Activated B cell treated with CpG ODN at 0.5 μM for 24 hours (primary cell): ENCODE data around the gene TNFRSF14. TPM values are rescaled to one million over a fixed set of nuclear protein-coding genes. Genes with fewer than 3 reads are reported as not detected.
"Not testable (repeated sequence)": the region's sequence is repeated elsewhere in the genome, so short reads cannot be mapped to it uniquely, and the experiment has no call there.

Experiments
- ATAC-seq: fragments of 200-7000 bp; cut with Tn5 transposase; one replicate; pipeline ENCODE4 v1.10.0; 2021; ENCODE audit warnings: low read depth, mild to moderate bottlenecking, moderate library complexity
- CTCF ChIA-PET: fragments of 350-600 bp; sonication (Branson Sonifier 250); formaldehyde crosslinking; loops from one replicate; lab custom pipeline; 2021; ENCODE audit warnings: antibody characterized with exemption; lab: Charles Lee
- POLR2A ChIA-PET: fragments of 350-600 bp; sonication (Branson Sonifier 250); formaldehyde crosslinking; loops from one replicate; lab custom pipeline; 2021; ENCODE audit warnings: antibody characterized with exemption; lab: Charles Lee
- DNase-seq: peaks from one replicate; pipeline ENCODE4 v3.0.0; 2022
- H3K27ac Mint-ChIP-seq: one replicate; pipeline ENCODE4 v1.8.0; 2020; ENCODE audit warnings: mixed read lengths
- H3K27me3 Mint-ChIP-seq: one replicate; pipeline ENCODE4 v1.8.0; 2021; ENCODE audit warnings: mixed read lengths
- H3K36me3 Mint-ChIP-seq: one replicate; pipeline ENCODE4 v1.8.0; 2021; ENCODE audit warnings: low read depth, mixed read lengths
- H3K4me1 Mint-ChIP-seq: one replicate; pipeline ENCODE4 v1.8.0; 2021; ENCODE audit warnings: mixed read lengths
- H3K4me3 Mint-ChIP-seq: one replicate; pipeline ENCODE4 v1.8.0; 2020; ENCODE audit warnings: mild to moderate bottlenecking, mixed read lengths
- H3K9me3 Mint-ChIP-seq: one replicate; pipeline ENCODE4 v1.8.0; 2020; ENCODE audit warnings: mixed read lengths
- intact Hi-C: fragments of 100-400 bp; cut with micrococcal nuclease; formaldehyde crosslinking; loops from one replicate; pipeline ENCODE4 v1.15.1; 2024
- total RNA-seq: library from RNA; stranded (reverse); gene quantifications from 2 replicates; pipeline ENCODE4 v1.2.3, GENCODE V29; 2022
- TF ChIP-seq, protein P1 (sequence below): fragments of 200-600 bp; IDR thresholded peaks from one replicate; pipeline ENCODE4 v1.8.0; 2022; ENCODE audit warnings: antibody characterized with exemption, mild to moderate bottlenecking

The TNFRSF14 gene
- total RNA-seq, 1 donor from 2014 or later = 148 TPM

DNA sequence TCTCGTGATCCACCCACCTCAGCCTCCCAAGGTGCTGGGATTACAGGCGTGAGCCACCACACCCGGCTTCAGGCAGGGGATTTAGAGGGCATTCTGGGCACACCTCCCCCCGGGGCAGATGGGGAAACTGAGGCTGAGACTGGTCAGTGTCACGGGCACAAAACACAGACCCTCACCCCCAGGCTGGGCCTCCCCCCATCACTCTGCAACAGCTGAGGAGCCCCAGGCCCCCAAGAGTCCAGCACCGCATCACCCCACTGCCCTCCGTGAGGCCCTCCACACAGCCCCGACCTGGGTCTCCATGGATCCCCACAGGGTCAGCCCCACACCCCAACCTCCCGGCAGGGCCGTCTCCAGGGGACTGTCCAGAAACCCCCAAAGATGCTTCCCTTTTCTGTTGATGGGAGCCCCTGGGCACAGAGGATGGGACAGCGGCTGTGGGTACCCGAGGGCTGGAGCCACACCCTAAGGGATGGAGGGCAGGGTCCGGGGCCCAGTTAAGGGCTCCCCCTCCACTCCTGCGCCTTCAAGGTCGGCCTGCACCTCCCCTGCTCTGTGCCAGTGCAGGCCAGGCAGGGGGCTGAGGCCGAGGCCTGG is 11.0 kb downstream of the TNFRSF14 start:
- no peaks in the 10 kb centered on the region for H3K27me3 Mint-ChIP-seq
- ATAC-seq (no peak), DNase-seq (no peak)
- ChIA-PET CTCF (no interaction called here), POLR2A (no interaction called here)
- no peak overlapping the region for H3K4me3 Mint-ChIP-seq
- intact Hi-C loops = no loop called here
- H3K27ac Mint-ChIP-seq = no peak overlapping the region
- TF ChIP-seq, protein P1, sequence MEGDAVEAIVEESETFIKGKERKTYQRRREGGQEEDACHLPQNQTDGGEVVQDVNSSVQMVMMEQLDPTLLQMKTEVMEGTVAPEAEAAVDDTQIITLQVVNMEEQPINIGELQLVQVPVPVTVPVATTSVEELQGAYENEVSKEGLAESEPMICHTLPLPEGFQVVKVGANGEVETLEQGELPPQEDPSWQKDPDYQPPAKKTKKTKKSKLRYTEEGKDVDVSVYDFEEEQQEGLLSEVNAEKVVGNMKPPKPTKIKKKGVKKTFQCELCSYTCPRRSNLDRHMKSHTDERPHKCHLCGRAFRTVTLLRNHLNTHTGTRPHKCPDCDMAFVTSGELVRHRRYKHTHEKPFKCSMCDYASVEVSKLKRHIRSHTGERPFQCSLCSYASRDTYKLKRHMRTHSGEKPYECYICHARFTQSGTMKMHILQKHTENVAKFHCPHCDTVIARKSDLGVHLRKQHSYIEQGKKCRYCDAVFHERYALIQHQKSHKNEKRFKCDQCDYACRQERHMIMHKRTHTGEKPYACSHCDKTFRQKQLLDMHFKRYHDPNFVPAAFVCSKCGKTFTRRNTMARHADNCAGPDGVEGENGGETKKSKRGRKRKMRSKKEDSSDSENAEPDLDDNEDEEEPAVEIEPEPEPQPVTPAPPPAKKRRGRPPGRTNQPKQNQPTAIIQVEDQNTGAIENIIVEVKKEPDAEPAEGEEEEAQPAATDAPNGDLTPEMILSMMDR = no peak
- no peaks in the 10 kb centered on the region for H3K4me1 Mint-ChIP-seq
- no peaks in the 10 kb centered on the region for H3K9me3 Mint-ChIP-seq
- H3K36me3 Mint-ChIP-seq = peaks cover 11% of the 10 kb centered on the region

DNA sequence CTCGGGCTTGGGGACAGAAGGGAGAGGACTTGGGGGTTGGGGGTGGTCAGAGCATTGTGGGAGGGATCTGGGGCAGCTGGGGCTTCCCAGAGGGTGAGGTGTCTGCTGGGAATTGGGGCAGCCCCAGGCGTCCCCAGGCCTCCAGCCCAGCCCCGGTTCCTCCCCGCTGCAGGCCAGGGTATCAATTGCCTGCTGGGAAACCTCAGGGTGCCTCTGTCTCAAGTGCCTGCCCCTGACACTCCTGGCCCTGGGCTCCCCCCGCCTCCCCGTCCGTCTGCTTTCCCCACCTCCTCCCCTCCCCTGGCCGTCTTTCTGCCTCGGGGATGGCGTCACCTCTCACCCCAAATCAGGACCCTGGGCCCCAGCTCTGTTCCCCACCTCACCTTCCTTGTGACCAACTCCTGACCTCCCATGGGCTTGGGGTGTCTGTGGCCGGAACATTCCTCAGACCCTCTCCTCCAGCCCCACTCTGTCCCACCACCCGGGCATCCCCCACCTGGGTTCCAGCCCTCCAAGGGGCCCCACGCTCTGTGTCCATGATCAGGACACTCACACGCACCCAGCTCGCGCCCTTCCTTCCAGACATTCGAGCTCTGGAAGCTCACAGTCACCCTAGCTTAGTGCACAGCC is 12.1 kb downstream of the TNFRSF14 start:
- H3K27me3 Mint-ChIP-seq, CTCF ChIA-PET, DNase-seq, H3K9me3 Mint-ChIP-seq, H3K4me1 Mint-ChIP-seq, H3K27ac Mint-ChIP-seq, POLR2A ChIA-PET, H3K4me3 Mint-ChIP-seq, intact Hi-C loops, H3K36me3 Mint-ChIP-seq: not testable (repeated sequence)
- peak; percentile 37 for ATAC-seq

DNA sequence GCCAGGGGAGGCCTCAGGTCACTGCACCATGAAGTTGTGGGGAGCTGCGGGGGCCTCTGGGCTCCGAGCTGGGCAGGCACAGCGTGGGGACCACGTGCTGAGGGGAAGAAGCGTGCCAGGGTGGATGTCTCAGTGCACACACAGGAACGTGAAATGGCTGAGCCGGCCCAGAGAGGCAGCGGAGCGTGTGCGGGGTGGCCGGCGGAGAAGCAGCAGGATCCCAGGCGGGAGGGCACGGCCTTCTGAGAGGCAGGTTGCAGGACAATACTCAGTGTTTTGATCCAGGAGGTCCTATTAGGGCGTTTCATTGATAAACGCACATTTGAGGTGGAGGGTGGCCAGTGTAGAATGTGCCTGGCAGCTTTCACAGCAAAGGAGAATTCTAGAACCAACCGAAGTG is 12.9 kb downstream of the TNFRSF14 start:
- CTCF ChIA-PET = no interaction called here
- POLR2A ChIA-PET = interaction anchor here (1.3 kb wide), 1 partner anchor 11 kb away, joined by 3 read pairs; no protein-coding TSS in a partner anchor
- Mint-ChIP-seq H3K4me1 (peaks cover 12% of the 10 kb centered on the region), H3K4me3 (no peak overlapping the region), H3K36me3 (no peaks in the 10 kb centered on the region), H3K9me3 (peaks cover 11% of the 10 kb centered on the region), H3K27ac (no peak overlapping the region), H3K27me3 (no peaks in the 10 kb centered on the region)
- ATAC-seq = no peak
- intact Hi-C loops = no loop called here
- no peak for DNase-seq
- TF ChIP-seq, protein P1 = no peak

DNA sequence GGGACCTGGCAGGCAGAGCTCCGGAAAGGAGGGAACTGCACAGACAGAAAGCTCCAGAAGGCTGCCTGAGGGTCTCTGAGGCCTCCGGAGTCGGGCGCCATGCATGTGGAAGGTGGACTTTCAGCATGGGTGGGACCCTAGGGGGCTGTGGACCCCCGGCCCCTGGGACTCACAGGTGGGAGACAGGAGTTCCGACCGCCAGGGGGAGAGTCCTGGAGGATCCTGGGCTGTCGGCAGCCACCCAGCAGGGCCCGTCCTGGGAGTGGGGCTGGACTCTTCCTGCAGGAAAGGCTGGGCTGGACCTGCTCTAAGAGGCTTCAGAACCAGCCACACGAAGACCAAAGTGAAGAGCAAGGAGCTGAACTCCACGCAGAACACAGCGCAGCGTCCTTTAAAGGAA is 13.5 kb downstream of the TNFRSF14 start:
- H3K4me1 Mint-ChIP-seq = peaks cover 16% of the 10 kb centered on the region
- peaks cover 15% of the 10 kb centered on the region for H3K9me3 Mint-ChIP-seq
- H3K27me3 Mint-ChIP-seq, H3K4me3 Mint-ChIP-seq, H3K36me3 Mint-ChIP-seq, ATAC-seq, CTCF ChIA-PET, intact Hi-C loops, H3K27ac Mint-ChIP-seq, DNase-seq: not testable (repeated sequence)
- POLR2A ChIA-PET = interaction anchor here (1.3 kb wide), 1 partner anchor 10 kb away, joined by 3 read pairs; no protein-coding TSS in a partner anchor

DNA sequence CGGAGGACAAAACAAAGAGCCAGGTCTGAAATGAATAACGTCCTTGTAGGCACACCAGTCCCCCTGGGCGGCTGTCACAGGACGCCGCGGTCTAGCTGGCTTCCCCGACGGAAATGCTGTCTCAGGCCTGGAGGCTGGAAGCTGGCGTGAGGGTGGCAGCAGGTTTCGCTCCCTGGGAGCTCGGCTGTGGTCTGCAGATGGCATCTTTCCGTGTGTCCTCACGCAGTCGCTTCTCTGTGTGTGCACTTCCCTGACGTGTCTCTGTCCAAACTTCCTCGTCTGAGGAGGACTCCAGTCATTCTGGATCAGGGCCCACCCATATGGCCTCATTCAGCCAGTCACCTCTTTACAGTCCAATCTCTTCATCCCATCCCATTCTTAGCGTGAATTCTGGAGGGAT is 14.2 kb downstream of the TNFRSF14 start:
- TF ChIP-seq, protein P1 = no peak
- CTCF ChIA-PET = no interaction called here
- POLR2A ChIA-PET = interaction anchor here (1.3 to 1.6 kb wide), 3 partner anchors 10 to 14 kb away, joined by 3 to 8 read pairs (median 4); partner anchors contain the start of gene TNFRSF14
- no peak for ATAC-seq
- H3K9me3 Mint-ChIP-seq = peaks cover 15% of the 10 kb centered on the region
- no peaks in the 10 kb centered on the region for H3K36me3 Mint-ChIP-seq
- H3K4me3 Mint-ChIP-seq = no peak overlapping the region
- H3K27ac Mint-ChIP-seq = no peak overlapping the region
- intact Hi-C loops = no loop called here
- H3K27me3 Mint-ChIP-seq = no peaks in the 10 kb centered on the region
- DNase-seq = no peak
- peaks cover 21% of the 10 kb centered on the region for H3K4me1 Mint-ChIP-seq

DNA sequence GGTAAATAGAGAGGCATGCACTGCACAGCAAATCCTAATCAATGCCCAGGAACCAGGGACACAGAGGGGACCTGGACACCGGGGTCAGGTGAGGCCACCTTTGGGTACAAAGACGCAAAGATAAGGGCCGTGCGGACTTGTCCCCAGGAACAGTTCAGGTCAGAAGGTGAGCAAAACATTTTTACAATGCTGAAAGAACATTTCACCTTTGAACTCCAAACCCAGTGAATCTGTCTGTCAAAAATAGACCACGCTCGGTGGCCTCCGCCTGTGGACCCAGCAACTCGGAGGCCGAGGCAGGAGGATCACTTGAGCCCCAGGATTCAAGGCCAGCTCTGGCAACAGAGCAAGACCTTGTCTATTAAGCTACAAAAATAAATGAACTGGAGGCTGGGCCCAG is 15.2 kb downstream of the TNFRSF14 start:
- Mint-ChIP-seq H3K4me1 (peaks cover 31% of the 10 kb centered on the region), H3K27ac (no peak overlapping the region), H3K9me3 (peaks cover 15% of the 10 kb centered on the region), H3K4me3 (no peak overlapping the region), H3K27me3 (no peaks in the 10 kb centered on the region), H3K36me3 (no peaks in the 10 kb centered on the region)
- POLR2A ChIA-PET = interaction anchor here (0.6 to 1.6 kb wide), 3 partner anchors 13 to 1106 kb away, joined by 4 to 12 read pairs (median 8); partner anchors contain the start of gene TNFRSF14
- CTCF ChIA-PET = no interaction called here
- intact Hi-C loops = no loop called here
- ATAC-seq = no peak
- no peak for DNase-seq
- TF ChIP-seq, protein P1 = no peak
